ENCODE results near the gene RGS5. TPM values are rescaled to one million over a fixed set of nuclear protein-coding genes. Genes with fewer than 3 reads are reported as not detected.
"Not testable (repeated sequence)": the region's sequence is repeated elsewhere in the genome, so short reads cannot be mapped to it uniquely, and the experiment has no call there.

The RGS5 gene
- total and polyA plus RNA-seq, 4 donors = 4.6 to 12.7 (median 7.4) TPM

- Histone ChIP-seq H3K9ac (ENCODE audit: low read depth in 1 of 2, low read length in 2 of 2) (no peak overlapping the region), H3K36me3 (ENCODE audit: control insufficient read depth in 4 of 4, insufficient read depth in 3 of 4, low read depth in 1 of 4, low read length in 3 of 4) (no peaks in the 10 kb centered on the region), H3K9me3 (ENCODE audit: control insufficient read depth in 4 of 4, low read length in 3 of 4) (no peaks in the 10 kb centered on the region), H3K4me1 (ENCODE audit: control insufficient read depth in 4 of 4, insufficient read depth in 4 of 4, low read length in 3 of 4) (no peaks in the 10 kb centered on the region), H3K27ac (ENCODE audit: low read depth in 1 of 2, low read length in 2 of 2) (no peak overlapping the region), H3K4me3 (ENCODE audit: low read depth in 1 of 3, low read length in 3 of 3) (no peak overlapping the region), H3K27me3 (ENCODE audit: control insufficient read depth in 4 of 4, insufficient read depth in 4 of 4, low read length in 3 of 4) (no peaks in the 10 kb centered on the region)
- TF ChIP-seq MAX (IDR thresholded peaks at IDR 0.05) (no peak), FOXA1 (IDR thresholded peaks at IDR 0.05) (no peak), HNF4G (IDR thresholded peaks at IDR 0.05) (no peak), ZBTB33 (IDR thresholded peaks at IDR 0.05) (no peak), RXRA (IDR thresholded peaks at IDR 0.05) (no peak), SP1 (IDR thresholded peaks at IDR 0.05) (no peak), TAF1 (conservative IDR thresholded peaks at IDR 0.05) (no peak), FOXA2 (IDR thresholded peaks at IDR 0.05) (no peak), RAD21 (IDR thresholded peaks at IDR 0.05) (no peak), JUND (IDR thresholded peaks at IDR 0.05) (no peak), GABPA (IDR thresholded peaks at IDR 0.05 in 1 of 2, conservative IDR thresholded peaks at IDR 0.05 in 1 of 2) (no peak)
- TF ChIP-seq, protein P1, sequence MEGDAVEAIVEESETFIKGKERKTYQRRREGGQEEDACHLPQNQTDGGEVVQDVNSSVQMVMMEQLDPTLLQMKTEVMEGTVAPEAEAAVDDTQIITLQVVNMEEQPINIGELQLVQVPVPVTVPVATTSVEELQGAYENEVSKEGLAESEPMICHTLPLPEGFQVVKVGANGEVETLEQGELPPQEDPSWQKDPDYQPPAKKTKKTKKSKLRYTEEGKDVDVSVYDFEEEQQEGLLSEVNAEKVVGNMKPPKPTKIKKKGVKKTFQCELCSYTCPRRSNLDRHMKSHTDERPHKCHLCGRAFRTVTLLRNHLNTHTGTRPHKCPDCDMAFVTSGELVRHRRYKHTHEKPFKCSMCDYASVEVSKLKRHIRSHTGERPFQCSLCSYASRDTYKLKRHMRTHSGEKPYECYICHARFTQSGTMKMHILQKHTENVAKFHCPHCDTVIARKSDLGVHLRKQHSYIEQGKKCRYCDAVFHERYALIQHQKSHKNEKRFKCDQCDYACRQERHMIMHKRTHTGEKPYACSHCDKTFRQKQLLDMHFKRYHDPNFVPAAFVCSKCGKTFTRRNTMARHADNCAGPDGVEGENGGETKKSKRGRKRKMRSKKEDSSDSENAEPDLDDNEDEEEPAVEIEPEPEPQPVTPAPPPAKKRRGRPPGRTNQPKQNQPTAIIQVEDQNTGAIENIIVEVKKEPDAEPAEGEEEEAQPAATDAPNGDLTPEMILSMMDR (IDR thresholded peaks at IDR 0.05; ENCODE audit: low read depth, low read length, missing input control) = no peak
- DNase-seq (ENCODE audit: low spot score) = no peak
Observed at GRCh38 chr1:163248064-163248463, 45.3 kb upstream of the RGS5 start.

- not testable (repeated sequence) for H3K4me1 ChIP-seq (ENCODE audit: control insufficient read depth in 4 of 4, insufficient read depth in 4 of 4, low read length in 3 of 4); H3K9me3 ChIP-seq (ENCODE audit: control insufficient read depth in 4 of 4, low read length in 3 of 4); H3K9ac ChIP-seq (ENCODE audit: low read depth in 1 of 2, low read length in 2 of 2); H3K27ac ChIP-seq (ENCODE audit: low read depth in 1 of 2, low read length in 2 of 2); H3K4me3 ChIP-seq (ENCODE audit: low read depth in 1 of 3, low read length in 3 of 3); H3K27me3 ChIP-seq (ENCODE audit: control insufficient read depth in 4 of 4, insufficient read depth in 4 of 4, low read length in 3 of 4); H3K36me3 ChIP-seq (ENCODE audit: control insufficient read depth in 4 of 4, insufficient read depth in 3 of 4, low read depth in 1 of 4, low read length in 3 of 4); DNase-seq (ENCODE audit: low spot score)
- WGBS = 99% methylated on average over 1 of the region's 1 CpG
Observed at GRCh38 chr1:163244648-163245047, 41.9 kb upstream of the RGS5 start.

DNA sequence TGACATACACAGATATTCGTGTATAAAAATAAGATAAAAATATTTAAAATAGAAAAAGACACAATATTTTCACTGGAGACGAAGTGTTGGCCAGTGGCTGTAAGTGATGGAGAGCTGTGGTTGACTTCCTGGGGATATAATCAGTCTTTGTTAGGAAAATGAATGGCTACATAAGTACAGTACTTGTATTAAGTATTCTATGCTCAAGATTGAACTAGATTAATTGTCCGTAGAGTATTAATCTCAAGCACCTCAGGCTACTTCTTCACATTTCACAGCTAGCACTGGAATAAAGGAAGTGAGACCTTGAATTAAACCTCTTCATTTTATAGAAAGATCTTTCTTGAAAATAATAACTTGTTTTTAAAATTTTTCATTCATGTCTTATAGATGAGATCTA lies 39.0 kb upstream of the RGS5 start:
- Histone ChIP-seq H3K27ac (ENCODE audit: low read depth in 1 of 2, low read length in 2 of 2) (no peak overlapping the region), H3K36me3 (ENCODE audit: control insufficient read depth in 4 of 4, insufficient read depth in 3 of 4, low read depth in 1 of 4, low read length in 3 of 4) (no peaks in the 10 kb centered on the region), H3K27me3 (ENCODE audit: control insufficient read depth in 4 of 4, insufficient read depth in 4 of 4, low read length in 3 of 4) (no peaks in the 10 kb centered on the region), H3K9me3 (ENCODE audit: control insufficient read depth in 4 of 4, low read length in 3 of 4) (no peaks in the 10 kb centered on the region), H3K4me1 (ENCODE audit: control insufficient read depth in 4 of 4, insufficient read depth in 4 of 4, low read length in 3 of 4) (no peaks in the 10 kb centered on the region), H3K9ac (ENCODE audit: low read depth in 1 of 2, low read length in 2 of 2) (no peak overlapping the region), H3K4me3 (ENCODE audit: low read depth in 1 of 3, low read length in 3 of 3) (no peak overlapping the region)
- TF ChIP-seq, protein P2, sequence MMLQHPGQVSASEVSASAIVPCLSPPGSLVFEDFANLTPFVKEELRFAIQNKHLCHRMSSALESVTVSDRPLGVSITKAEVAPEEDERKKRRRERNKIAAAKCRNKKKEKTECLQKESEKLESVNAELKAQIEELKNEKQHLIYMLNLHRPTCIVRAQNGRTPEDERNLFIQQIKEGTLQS (IDR thresholded peaks at IDR 0.05) = no peak
- TF ChIP-seq JUND (IDR thresholded peaks at IDR 0.05) (no peak), GABPA (IDR thresholded peaks at IDR 0.05 in 1 of 2, conservative IDR thresholded peaks at IDR 0.05 in 1 of 2) (no peak), ZBTB33 (IDR thresholded peaks at IDR 0.05) (no peak), YY1 (IDR thresholded peaks at IDR 0.05) (no peak), RXRA (IDR thresholded peaks at IDR 0.05) (no peak), REST (IDR thresholded peaks at IDR 0.05) (no peak), FOXA1 (IDR thresholded peaks at IDR 0.05) (no peak), HNF4G (IDR thresholded peaks at IDR 0.05) (no peak), EGR1 (IDR thresholded peaks at IDR 0.05; ENCODE audit: low read depth in 2 of 2) (no peak), RAD21 (IDR thresholded peaks at IDR 0.05) (no peak)
- WGBS = 94% methylated on average over 3 of the region's 3 CpGs
- no peak for DNase-seq (ENCODE audit: low spot score)

Measured in liver (tissue), 9 donors.